HCT116 (cell line): ENCODE measurements around the gene SMTNL2. TPM values are rescaled to one million over a fixed set of nuclear protein-coding genes. Genes with fewer than 3 reads are reported as not detected.

Experiments
- ATAC-seq: fragments of 200-7000 bp; cut with Tn5 transposase; 2 replicates; pipeline ENCODE4 v1.9.1; 2020; ENCODE audit warnings: mild to moderate bottlenecking, moderate library complexity
- BruUV-seq: library from RNA; stranded (reverse); fragments of 400-500 nt; replicated peaks from 2 replicates; lab custom pipeline; 2021; lab: Mats Ljungman, UMichigan
- CTCF ChIA-PET: fragments of 300-600 bp; sonication (Branson Sonifier 250); formaldehyde crosslinking; loops from one replicate; lab custom pipeline; 2021; ENCODE audit warnings: antibody characterized with exemption; lab: Charles Lee
- POLR2A ChIA-PET: fragments of 300-600, 350-600 bp; sonication (Branson Sonifier 250); formaldehyde crosslinking; loops from one replicate; lab custom pipeline; 2021; ENCODE audit warnings: antibody characterized with exemption; lab: Charles Lee
- RAD21 ChIA-PET, 2 experiments: fragments of 300-600 bp; sonication (Branson Sonifier 250); formaldehyde crosslinking; loops; one replicate each; lab custom pipeline; 2023; ENCODE audit warnings: low total read pairs in 2 of 2; ENCODE audit not compliant: uncharacterized antibody in 2 of 2, unreplicated experiment in 2 of 2, low non-redundant PET in 1 of 2; lab: Charles Lee
- DNase-seq: peaks from one replicate; pipeline ENCODE4 v3.0.0-alpha.2; 2010; ENCODE audit warnings: low read depth, low spot score
- H2AFZ ChIP-seq: fragments of 200-600 bp; shearing (Covaris generic), sonication (generic); 2 replicates; pipeline ENCODE4 v1.6.1; 2017; ENCODE audit warnings: low read depth, mixed run types, mixed read lengths, antibody characterized with exemption, low read length; ENCODE audit not compliant: poor library complexity, severe bottlenecking
- H3K27ac ChIP-seq: 2 replicates; pipeline ENCODE4 v1.5.1; 2012; ENCODE audit warnings: low read depth, low read length
- H3K27me3 ChIP-seq: fragments of 200-600 bp; sonication (generic); 2 replicates; pipeline ENCODE4 v1.6.1; 2016; ENCODE audit warnings: mixed run types, low read length, mixed read lengths; ENCODE audit not compliant: insufficient read depth
- H3K36me3 ChIP-seq, 2 experiments: fragments of 200-500 bp in 1 of 2; fragments of 200-600 bp in 1 of 2; sonication (Bioruptor generic) in 1 of 2; sonication (generic) in 1 of 2; 2 replicates each; pipeline versions ENCODE4 v1.5.1 to v1.6.1; 2014 to 2016; ENCODE audit warnings: low read length in 2 of 2, inconsistent platforms in 1 of 2, mixed read lengths in 1 of 2, mixed run types in 1 of 2; ENCODE audit not compliant: insufficient read depth in 2 of 2, control insufficient read depth in 1 of 2
- H3K4me1 ChIP-seq, 2 experiments: fragments of 200-600 bp in 1 of 2; sonication (generic) in 1 of 2; 2 replicates each; pipeline versions ENCODE4 v1.5.1 to v1.6.1; 2012 to 2017; ENCODE audit warnings: low read length in 2 of 2, inconsistent platforms in 1 of 2, mild to moderate bottlenecking in 1 of 2, mixed read lengths in 1 of 2, mixed run types in 1 of 2, moderate library complexity in 1 of 2; ENCODE audit not compliant: insufficient read depth in 2 of 2, control insufficient read depth in 1 of 2
- H3K4me2 ChIP-seq: fragments of 200-600 bp; sonication (generic); 2 replicates; pipeline ENCODE4 v1.6.1; 2017; ENCODE audit warnings: mixed run types, low read length, mixed read lengths
- H3K4me3 ChIP-seq, 2 experiments: fragments of 200-600 bp in 1 of 2; sonication (generic) in 1 of 2; replicated peaks in 1 of 2; 2 replicates each; pipeline ENCODE4 v1.5.1; 2011 to 2016; ENCODE audit warnings: low read length in 2 of 2, control low read depth in 1 of 2, low read depth in 1 of 2, mild to moderate bottlenecking in 1 of 2, mixed read lengths in 1 of 2, mixed run types in 1 of 2
- H3K79me2 ChIP-seq: fragments of 200-600 bp; sonication (generic); 2 replicates; pipeline ENCODE4 v1.6.1; 2017; ENCODE audit warnings: mild to moderate bottlenecking, mixed run types, low read length, moderate library complexity, mixed read lengths; ENCODE audit not compliant: insufficient read depth
- H3K9ac ChIP-seq: fragments of 200-600 bp; sonication (generic); 2 replicates; pipeline ENCODE4 v1.6.1; 2016; ENCODE audit warnings: low read length, mixed read lengths
- H3K9me2 ChIP-seq: fragments of 200-600 bp; sonication (generic), shearing (Covaris generic); 2 replicates; pipeline ENCODE4 v1.6.1; 2017; ENCODE audit warnings: mixed run types, mild to moderate bottlenecking, moderate library complexity; ENCODE audit not compliant: insufficient read depth
- H3K9me3 ChIP-seq, 2 experiments: fragments of 200-500 bp in 1 of 2; fragments of 200-600 bp in 1 of 2; sonication (Bioruptor generic) in 1 of 2; sonication (generic) in 1 of 2; 2 replicates each; pipeline ENCODE4 v1.6.1; 2014 to 2017; ENCODE audit warnings: low read length in 2 of 2, mixed read lengths in 2 of 2, inconsistent platforms in 1 of 2, low read depth in 1 of 2, mild to moderate bottlenecking in 1 of 2, mixed run types in 1 of 2, moderate library complexity in 1 of 2; ENCODE audit not compliant: control insufficient read depth in 1 of 2, insufficient read depth in 1 of 2
- H4K20me1 ChIP-seq: fragments of 200-600 bp; sonication (generic), shearing (Covaris generic); 2 replicates; pipeline ENCODE4 v1.6.1; 2017; ENCODE audit warnings: mixed run types, mild to moderate bottlenecking, moderate library complexity; ENCODE audit not compliant: insufficient read depth
- ATF3 ChIP-seq: IDR thresholded peaks from 2 replicates; pipeline ENCODE4 v1.6.1; 2012
- CBX3 ChIP-seq: IDR thresholded peaks from 2 replicates; pipeline ENCODE4 v1.6.1; 2012; ENCODE audit warnings: low read depth
- CEBPB ChIP-seq: IDR thresholded peaks from 2 replicates; pipeline ENCODE4 v1.6.1; 2012; ENCODE audit warnings: low read depth
- ELF1 ChIP-seq: IDR thresholded peaks from 2 replicates; pipeline ENCODE4 v1.6.1; 2012; ENCODE audit warnings: low read depth, borderline replicate concordance
- FOSL1 ChIP-seq: IDR thresholded peaks from 2 replicates; pipeline ENCODE4 v1.6.1; 2012; ENCODE audit warnings: low read depth
- MAX ChIP-seq: IDR thresholded peaks from 2 replicates; pipeline ENCODE4 v1.6.1; 2012
- POLR2AphosphoS5 ChIP-seq: IDR thresholded peaks from 2 replicates; pipeline ENCODE4 v1.6.1; 2011; ENCODE audit warnings: mild to moderate bottlenecking, low read depth, low read length, moderate library complexity
- RAD21 ChIP-seq: IDR thresholded peaks from 2 replicates; pipeline ENCODE4 v1.6.1; 2012; ENCODE audit warnings: low read depth, mild to moderate bottlenecking
- SP1 ChIP-seq: IDR thresholded peaks from 2 replicates; pipeline ENCODE4 v1.6.1; 2012; ENCODE audit warnings: low read depth
- SRF ChIP-seq: IDR thresholded peaks from 2 replicates; pipeline ENCODE4 v1.6.1; 2012; ENCODE audit warnings: low read depth
- TCF7L2 ChIP-seq: IDR thresholded peaks from 2 replicates; pipeline ENCODE4 v1.7.0; 2011; ENCODE audit warnings: borderline replicate concordance, inconsistent platforms; ENCODE audit not compliant: insufficient read depth, insufficient read length; ENCODE audit errors: extremely low read depth
- YY1 ChIP-seq: IDR thresholded peaks from 2 replicates; pipeline ENCODE4 v1.6.1; 2011; ENCODE audit warnings: low read length, low read depth, moderate library complexity, mild to moderate bottlenecking; ENCODE audit not compliant: insufficient replicate concordance; ENCODE audit errors: extremely low read depth
- ZFX ChIP-seq: fragments of 450-650 bp; IDR thresholded peaks from 2 replicates; pipeline ENCODE4 v1.6.1; 2017
- ZNF274 ChIP-seq: fragments of 200-500 bp; sonication (Bioruptor generic); IDR thresholded peaks from 2 replicates; pipeline ENCODE4 v1.6.1; 2014; ENCODE audit warnings: mild to moderate bottlenecking, low read depth, low read length, inconsistent platforms
- intact Hi-C: fragments of 100-400 bp; cut with micrococcal nuclease; formaldehyde crosslinking; loops from 2 replicates; pipeline ENCODE4 v1.10.0; 2022
- total RNA-seq: library from RNA; stranded (reverse); gene quantifications from one replicate; pipeline ENCODE4 v1.2.1, GENCODE V29; 2021; ENCODE audit not compliant: unreplicated experiment

Gene SMTNL2
- total RNA-seq, 1 experiment from 2014 or later: 2.3 TPM

- no TSS peak for BruUV-seq
- POLR2A ChIA-PET: no interaction called here
Measured at GRCh38 chr17:4594406-4594805, 10.1 kb downstream of the SMTNL2 start.

GRCh38 chr17:4594931-4595684 lies 10.8 kb downstream of the SMTNL2 start:
- no peak for TF ChIP-seq CEBPB
- no peak for TF ChIP-seq TCF7L2
- no peak for TF ChIP-seq SP1
- no peak for TF ChIP-seq ZNF274
- no peak for TF ChIP-seq MAX
- no peak for TF ChIP-seq CBX3
- no peak for TF ChIP-seq ZFX
- TF ChIP-seq SRF: no peak
- TF ChIP-seq FOSL1: no peak
- TF ChIP-seq POLR2AphosphoS5: no peak
- TF ChIP-seq RAD21: no peak
- TF ChIP-seq ATF3: no peak
- no peak for TF ChIP-seq ELF1
- Histone ChIP-seq H3K9ac (no peak overlapping the region), H3K4me2 (no peak overlapping the region), H3K27me3 (peaks cover 3% of the 10 kb centered on the region; the same call in 1 of the 2 replicates), H3K4me1 (peaks cover 3 to 9% of the 10 kb centered on the region in 2 experiments), H3K4me3 (no peak overlapping the region), H3K27ac (no peak overlapping the region), H2AFZ (no peak overlapping the region), H3K9me3 (no peaks in the 10 kb centered on the region), H4K20me1 (no peaks in the 10 kb centered on the region), H3K36me3 (no peaks in the 10 kb centered on the region), H3K79me2 (no peaks in the 10 kb centered on the region), H3K9me2 (no peaks in the 10 kb centered on the region)
- ChIA-PET POLR2A (no interaction called here), CTCF (interaction anchor here (0.8 kb wide), 1 partner anchor 28 kb away, joined by 3 read pairs; no protein-coding TSS in a partner anchor), RAD21 (no interaction called here)
- DNase-seq (no peak), ATAC-seq (no peak)
- intact Hi-C loops: no loop called here
- no TSS peak for BruUV-seq

More at GRCh38 chr17:4594406-4594805, 10.1 kb downstream of the SMTNL2 start:
- Histone ChIP-seq H3K4me1 (peaks cover 3 to 9% of the 10 kb centered on the region in 2 experiments), H2AFZ (no peak overlapping the region)
- TF ChIP-seq CBX3 (no peak), MAX (no peak), ATF3 (no peak), YY1 (no peak)
- TF ChIP-seq, all 23 proteins: peak for 0
- H4K20me1 ChIP-seq: no peaks in the 10 kb centered on the region
- ATAC-seq (no peak), DNase-seq (no peak)
- CTCF ChIA-PET: no interaction called here
- no peak overlapping the region for H3K27ac ChIP-seq
- no peaks in the 10 kb centered on the region for H3K36me3 ChIP-seq
- no peak overlapping the region for H3K4me3 ChIP-seq
- intact Hi-C loops: no loop called here
- no peaks in the 10 kb centered on the region for H3K9me3 ChIP-seq
- H3K27me3 ChIP-seq: peaks cover 3% of the 10 kb centered on the region; the same call in 1 of the 2 replicates
- no peak overlapping the region for H3K4me2 ChIP-seq
- RAD21 ChIA-PET: interaction anchor here in 1 of 2 experiments (0.6 kb wide), 1 partner anchor 175 kb away, joined by 3 read pairs; no protein-coding TSS in a partner anchor
- no peaks in the 10 kb centered on the region for H3K9me2 ChIP-seq
- H3K9ac ChIP-seq: no peak overlapping the region
- H3K79me2 ChIP-seq: no peaks in the 10 kb centered on the region
